NCI-H2227 treated with DMSO at 0.1 percent for 48 hours (cell line): ENCODE data around the gene NMUR1.
"Not testable (repeated sequence)": the region's sequence is repeated elsewhere in the genome, so short reads cannot be mapped to it uniquely, and the experiment has no call there.

Experiments used
- DNase-seq: peaks from one replicate; lab custom pipeline; 2025; lab: John Stamatoyannopoulos, UW

NMUR1 gene

GRCh38 chr2:231530099-231531011 is at the start of gene NMUR1:
Gene NMUR1, minus strand, starts transcription at chr2:231530445. Its CDS starts 84 bp downstream, at chr2:231530361.
- peak; percentile 15 for DNase-seq

GRCh38 chr2:231579560-231579959 is 49.3 kb upstream of the NMUR1 start:
- no peak for DNase-seq

- not testable (repeated sequence) for DNase-seq
Measured at GRCh38 chr2:231578655-231579054, 48.4 kb upstream of the NMUR1 start.

- no peak for DNase-seq
Measured at GRCh38 chr2:231576465-231576864, 46.2 kb upstream of the NMUR1 start.

GRCh38 chr2:231575612-231576256 is 45.5 kb upstream of the NMUR1 start:
- DNase-seq = no peak

- no peak for DNase-seq
Measured at GRCh38 chr2:231573698-231574421, 43.6 kb upstream of the NMUR1 start.

- DNase-seq = no peak
Measured at GRCh38 chr2:231573096-231573495, 42.9 kb upstream of the NMUR1 start.

- DNase-seq = no peak
Measured at GRCh38 chr2:231571661-231572191, 41.5 kb upstream of the NMUR1 start.

GRCh38 chr2:231570915-231571314 is 40.7 kb upstream of the NMUR1 start:
- not testable (repeated sequence) for DNase-seq

- no peak for DNase-seq
Measured at GRCh38 chr2:231568785-231569435, 38.7 kb upstream of the NMUR1 start.

- no peak for DNase-seq
Measured at GRCh38 chr2:231568098-231568784, 38.0 kb upstream of the NMUR1 start.

GRCh38 chr2:231567159-231567558 is 36.9 kb upstream of the NMUR1 start:
- DNase-seq = no peak

- no peak for DNase-seq
Measured at GRCh38 chr2:231565887-231566594, 35.8 kb upstream of the NMUR1 start.

GRCh38 chr2:231563378-231563961 is 33.2 kb upstream of the NMUR1 start:
- DNase-seq = peak; percentile 45

GRCh38 chr2:231557571-231558217 is 27.4 kb upstream of the NMUR1 start:
- DNase-seq = peak; percentile 18

- no peak for DNase-seq
Measured at GRCh38 chr2:231556981-231557380, 26.7 kb upstream of the NMUR1 start.

GRCh38 chr2:231556496-231556895 is 26.3 kb upstream of the NMUR1 start:
- not testable (repeated sequence) for DNase-seq

- no peak for DNase-seq
Measured at GRCh38 chr2:231554748-231555545, 24.7 kb upstream of the NMUR1 start.

GRCh38 chr2:231554327-231554726 is 24.1 kb upstream of the NMUR1 start:
- DNase-seq = no peak
